ENCODE data around the gene ADIG.

The ADIG gene

DNA sequence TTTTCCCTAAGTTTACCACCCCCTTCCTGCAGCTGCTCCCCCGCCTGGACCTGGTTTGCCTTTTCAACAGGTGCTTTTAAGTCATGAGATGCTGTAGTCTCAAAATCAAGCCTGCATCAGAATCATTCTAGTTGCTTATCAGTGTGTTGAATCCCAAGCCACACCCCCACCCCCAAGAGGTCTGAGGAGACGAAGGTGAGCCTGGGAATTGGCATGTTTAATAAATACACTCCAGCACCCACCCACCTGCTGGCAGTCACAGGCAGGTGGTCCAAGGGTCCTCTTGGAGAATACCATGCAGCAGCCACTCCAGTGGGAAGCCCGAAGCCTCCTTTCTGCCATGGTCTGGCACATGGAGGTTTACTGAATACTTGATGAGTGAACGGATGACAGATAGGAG is 1.1 kb upstream of the ADIG start:
- Histone ChIP-seq H3K4me1 (no peaks in the 10 kb centered on the region), H3K4me3 (ENCODE audit: low read depth, low read length) (no peak overlapping the region), H3K27me3 (ENCODE audit: control insufficient read depth, insufficient read depth, low read length) (no peaks in the 10 kb centered on the region), H3K9ac (no peak overlapping the region), H3K27ac (no peak overlapping the region), H3K4me2 (ENCODE audit: low read length) (no peak overlapping the region), H3K9me3 (ENCODE audit: control insufficient read depth, low read length) (no peaks in the 10 kb centered on the region), H2AFZ (no peak overlapping the region), H3K79me2 (no peaks in the 10 kb centered on the region), H3K36me3 (ENCODE audit: control insufficient read depth, insufficient read depth, low read length) (no peaks in the 10 kb centered on the region)
- TF ChIP-seq CTCF (IDR thresholded peaks at IDR 0.05): no peak

GRCh38 chr20:38581830-38582358 is 897 bp downstream of the ADIG start:
- no peak overlapping the region for H3K4me2 ChIP-seq (ENCODE audit: low read length)
- H3K4me3 ChIP-seq (ENCODE audit: low read depth, low read length): no peak overlapping the region
- no peaks in the 10 kb centered on the region for H3K36me3 ChIP-seq (ENCODE audit: control insufficient read depth, insufficient read depth, low read length)
- H3K27ac ChIP-seq: no peak overlapping the region
- TF ChIP-seq CTCF (IDR thresholded peaks at IDR 0.05): no peak
- no peaks in the 10 kb centered on the region for H3K9me3 ChIP-seq (ENCODE audit: control insufficient read depth, low read length)
- H3K4me1 ChIP-seq: no peaks in the 10 kb centered on the region
- H3K27me3 ChIP-seq (ENCODE audit: control insufficient read depth, insufficient read depth, low read length): no peaks in the 10 kb centered on the region
- no peak overlapping the region for H3K9ac ChIP-seq
- no peak overlapping the region for H2AFZ ChIP-seq
- H3K79me2 ChIP-seq: no peaks in the 10 kb centered on the region

DNA sequence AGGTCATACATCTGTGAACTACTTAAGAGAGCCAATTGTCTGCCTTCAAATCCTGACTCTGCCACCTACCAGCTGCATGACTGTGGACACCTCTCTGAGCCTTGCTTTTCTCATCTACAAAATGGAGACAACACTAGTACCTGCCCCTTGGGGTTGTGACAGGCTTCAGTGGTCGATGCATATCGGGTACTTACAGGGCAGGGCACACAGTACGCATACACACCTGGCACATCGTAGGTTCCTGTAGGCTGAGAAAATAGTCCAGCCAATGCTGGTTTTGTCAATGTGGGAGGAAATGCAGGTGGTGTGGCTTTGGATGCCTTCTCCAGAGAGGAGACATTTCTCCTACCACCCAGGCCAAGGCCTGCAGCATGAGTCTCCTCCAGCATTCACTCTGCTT is 2.3 kb downstream of the ADIG start:
- Histone ChIP-seq H3K27ac (no peak overlapping the region), H3K4me3 (ENCODE audit: low read depth, low read length) (no peak overlapping the region), H3K79me2 (no peaks in the 10 kb centered on the region), H3K9me3 (ENCODE audit: control insufficient read depth, low read length) (no peaks in the 10 kb centered on the region), H2AFZ (no peak overlapping the region), H3K4me1 (no peaks in the 10 kb centered on the region), H3K4me2 (ENCODE audit: low read length) (no peak overlapping the region), H3K27me3 (ENCODE audit: control insufficient read depth, insufficient read depth, low read length) (no peaks in the 10 kb centered on the region), H3K36me3 (ENCODE audit: control insufficient read depth, insufficient read depth, low read length) (no peaks in the 10 kb centered on the region), H3K9ac (no peak overlapping the region)
- no peak for TF ChIP-seq CTCF (IDR thresholded peaks at IDR 0.05)

DNA sequence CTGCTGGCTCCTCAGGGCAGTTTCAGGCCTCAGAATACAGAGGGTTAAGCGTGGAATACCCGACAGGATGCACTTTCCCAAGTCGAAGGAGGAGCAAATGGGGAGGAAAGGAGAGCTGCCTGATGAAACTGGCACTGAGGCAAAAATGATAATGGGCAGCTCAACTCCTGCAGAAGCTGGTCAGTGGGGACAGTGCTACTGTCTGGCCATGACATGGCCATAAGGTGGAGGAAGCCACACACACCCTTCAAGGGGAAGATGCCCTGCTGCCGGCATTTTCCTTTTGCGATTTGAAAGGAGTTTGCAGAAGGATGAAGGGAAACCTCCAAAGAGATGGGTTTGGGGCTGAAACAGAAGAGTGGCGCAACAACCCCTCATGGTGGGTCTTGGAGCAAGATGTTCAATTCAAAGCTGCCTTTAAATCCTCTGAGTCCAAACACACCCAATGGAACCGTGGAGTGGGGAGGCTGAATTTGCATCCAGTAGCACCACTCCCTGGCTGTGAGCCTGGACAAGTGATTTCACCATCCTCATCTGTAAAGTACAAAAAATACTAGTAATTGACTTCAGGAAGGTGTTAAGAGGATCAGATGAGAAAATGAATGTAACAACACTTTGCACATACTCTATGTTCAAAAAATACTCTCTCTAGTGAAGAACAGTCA is 3.2 kb downstream of the ADIG start:
- Histone ChIP-seq H3K27me3 (ENCODE audit: control insufficient read depth, insufficient read depth, low read length) (no peaks in the 10 kb centered on the region), H3K9me3 (ENCODE audit: control insufficient read depth, low read length) (no peaks in the 10 kb centered on the region), H3K27ac (no peak overlapping the region), H3K4me3 (ENCODE audit: low read depth, low read length) (no peak overlapping the region), H3K9ac (no peak overlapping the region), H3K4me2 (ENCODE audit: low read length) (no peak overlapping the region), H3K36me3 (ENCODE audit: control insufficient read depth, insufficient read depth, low read length) (no peaks in the 10 kb centered on the region), H2AFZ (no peak overlapping the region), H3K79me2 (no peaks in the 10 kb centered on the region), H3K4me1 (no peaks in the 10 kb centered on the region)
- no peak for TF ChIP-seq CTCF (IDR thresholded peaks at IDR 0.05)

All from parathyroid adenoma (tissue), 2 donors.